Smooth muscle cell (in vitro differentiated cells): ENCODE measurements around the gene ANKRD44. TPM values are rescaled to one million over a fixed set of nuclear protein-coding genes. Genes with fewer than 3 reads are reported as not detected.

ENCODE experiments used
- DNase-seq: peaks from one replicate; lab custom pipeline; 2025; ENCODE audit not compliant: unreplicated experiment; lab: John Stamatoyannopoulos, UW
- H2AFZ ChIP-seq: fragments of 200-600 bp; sonication (generic); 2 replicates; pipeline ENCODE4 v1.6.0; 2016; ENCODE audit warnings: antibody characterized with exemption, low read depth, mild to moderate bottlenecking
- H3F3A ChIP-seq: fragments of 200-600 bp; sonication (generic); 2 replicates; pipeline ENCODE4 v1.6.0; 2017; ENCODE audit warnings: antibody characterized with exemption, low read depth
- H3K27ac ChIP-seq: fragments of 200-600 bp; sonication (generic); 2 replicates; pipeline ENCODE4 v1.5.1; 2016; ENCODE audit warnings: low read depth, mild to moderate bottlenecking
- H3K27me3 ChIP-seq: fragments of 200-600 bp; sonication (generic); 2 replicates; pipeline ENCODE4 v1.6.1; 2016; ENCODE audit warnings: low read depth, mild to moderate bottlenecking
- H3K36me3 ChIP-seq: fragments of 200-600 bp; sonication (generic); 2 replicates; pipeline ENCODE4 v1.5.1; 2016; ENCODE audit warnings: low read depth
- H3K4me1 ChIP-seq: fragments of 200-600 bp; sonication (generic); 2 replicates; pipeline ENCODE4 v1.5.1; 2016; ENCODE audit warnings: low read depth
- H3K4me2 ChIP-seq: fragments of 200-600 bp; sonication (generic); 2 replicates; pipeline ENCODE4 v1.6.0; 2016; ENCODE audit warnings: mild to moderate bottlenecking
- H3K4me3 ChIP-seq: fragments of 200-600 bp; sonication (generic); 2 replicates; pipeline ENCODE4 v1.5.1; 2016; ENCODE audit warnings: mild to moderate bottlenecking
- H3K79me2 ChIP-seq: fragments of 200-600 bp; sonication (generic); 2 replicates; pipeline ENCODE4 v1.6.0; 2016; ENCODE audit warnings: low read depth, mild to moderate bottlenecking
- H3K9ac ChIP-seq: fragments of 200-600 bp; sonication (generic); 2 replicates; pipeline ENCODE4 v1.6.0; 2016; ENCODE audit warnings: low read depth
- H3K9me3 ChIP-seq: fragments of 200-600 bp; sonication (generic); replicated peaks from 2 replicates; pipeline ENCODE4 v1.5.1; 2016; ENCODE audit warnings: low read depth
- H4K20me1 ChIP-seq: fragments of 200-600 bp; sonication (generic); 2 replicates; pipeline ENCODE4 v1.6.0; 2016; ENCODE audit warnings: low read depth
- CTCF ChIP-seq: fragments of 200-600 bp; sonication (generic); IDR thresholded peaks from 2 replicates; pipeline ENCODE4 v1.5.1; 2017; ENCODE audit warnings: borderline replicate concordance, mild to moderate bottlenecking, antibody characterized with exemption; ENCODE audit not compliant: insufficient read depth, poor library complexity, severe bottlenecking
- WGBS: methylation state at CpG from one replicate; pipeline ENCODE4 v1.1.7; 2016; ENCODE audit warnings: low lambda C conversion rate; 5-methylcytosine and 5-hydroxymethylcytosine counted together
- polyA plus RNA-seq: library from polyadenylated mRNA; unstranded; fragments of >200 nt; fragmentation: Nextera tagmentation; extraction: Ambion mirVana; gene quantifications from 2 replicates; pipeline ENCODE4 v1.2.1, GENCODE V29; 2016
- total RNA-seq: library from RNA; depleted of rRNA; stranded (reverse); fragments of >200 nt; gene quantifications from 2 replicates; pipeline ENCODE4 v1.2.3, GENCODE V29; 2014

Gene ANKRD44
- total and polyA plus RNA-seq, 2 experiments from 2014 or later: 3.6 to 5.5 TPM

GRCh38 chr2:197207598-197207997 lies 103.0 kb downstream of the ANKRD44 start:
- WGBS: 92% methylated on average over 3 of the region's 3 CpGs
- Histone ChIP-seq H3K79me2 (no peaks in the 10 kb centered on the region), H3K9me3 (no peaks in the 10 kb centered on the region), H3K4me1 (no peaks in the 10 kb centered on the region), H2AFZ (no peak overlapping the region), H3K4me2 (no peak overlapping the region), H3F3A (no peaks in the 10 kb centered on the region), H3K4me3 (no peak overlapping the region), H3K27me3 (no peaks in the 10 kb centered on the region), H3K27ac (no peak overlapping the region), H3K9ac (no peak overlapping the region), H4K20me1 (no peaks in the 10 kb centered on the region), H3K36me3 (no peaks in the 10 kb centered on the region)
- DNase-seq: no peak
- TF ChIP-seq CTCF: no peak

DNA sequence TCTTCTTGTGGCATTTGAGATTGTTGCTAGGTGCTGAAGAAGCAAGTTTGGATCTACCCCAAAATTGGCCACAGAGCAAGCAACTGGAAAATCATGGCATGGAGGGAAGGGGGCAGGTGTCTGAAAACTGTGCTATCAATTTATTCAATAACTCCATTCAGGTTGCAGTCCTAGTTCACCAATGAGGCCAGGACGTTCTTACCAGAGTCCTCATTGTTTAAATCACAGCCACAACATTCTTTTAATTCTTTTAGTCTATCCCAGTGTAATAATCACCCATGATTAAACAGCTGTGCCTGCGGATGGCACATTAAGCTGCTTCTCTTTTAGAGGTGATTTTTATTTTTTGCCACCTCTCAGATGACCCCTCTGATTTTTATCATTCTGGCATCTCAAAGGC lies 103.5 kb downstream of the ANKRD44 start:
- no peak for DNase-seq

DNA sequence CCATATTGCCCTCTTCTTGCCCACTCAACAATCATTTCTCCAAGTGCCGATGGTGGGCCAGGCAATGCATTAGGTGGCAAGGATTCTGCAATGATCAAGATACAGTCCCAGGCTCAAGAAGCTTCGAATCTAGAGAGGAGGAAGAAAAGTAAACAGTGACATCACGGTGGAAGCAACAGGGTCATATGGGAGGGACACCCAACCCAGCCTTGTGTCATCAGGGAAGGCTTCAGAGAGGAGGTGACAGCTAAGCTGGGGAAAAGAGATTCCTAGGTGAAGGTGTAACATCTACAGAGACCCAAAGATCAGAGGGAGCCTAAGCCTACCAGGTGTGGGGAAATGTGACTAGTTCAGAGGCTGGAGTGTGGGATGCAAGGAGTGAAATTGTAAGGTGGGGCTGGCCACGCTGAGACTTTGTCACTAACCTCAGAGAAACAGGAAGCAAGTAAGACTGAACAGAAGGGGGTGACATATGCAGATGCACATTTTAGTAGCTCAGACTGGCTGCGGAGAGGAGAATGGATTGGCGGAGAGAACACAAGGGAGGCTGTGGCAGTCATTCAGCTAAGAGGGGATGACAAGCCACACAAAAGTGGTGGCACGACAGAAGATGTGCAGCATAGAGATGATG lies 104.9 kb downstream of the ANKRD44 start:
- Histone ChIP-seq H3K4me1 (no peaks in the 10 kb centered on the region), H3K79me2 (no peaks in the 10 kb centered on the region), H3K4me2 (no peak overlapping the region), H3K4me3 (no peak overlapping the region), H3K27me3 (no peaks in the 10 kb centered on the region), H3F3A (no peaks in the 10 kb centered on the region), H3K9me3 (no peaks in the 10 kb centered on the region), H3K27ac (no peak overlapping the region), H3K9ac (no peak overlapping the region), H3K36me3 (no peaks in the 10 kb centered on the region), H2AFZ (no peak overlapping the region), H4K20me1 (no peaks in the 10 kb centered on the region)
- TF ChIP-seq CTCF: no peak
- DNase-seq: no peak
- WGBS: 88% methylated on average over 7 of the region's 7 CpGs

More for the DNA sequence above, 103.5 kb downstream of the ANKRD44 start:
- Histone ChIP-seq H3K4me3 (no peak overlapping the region), H2AFZ (no peak overlapping the region), H3K79me2 (no peaks in the 10 kb centered on the region), H3K9me3 (no peaks in the 10 kb centered on the region), H4K20me1 (no peaks in the 10 kb centered on the region), H3K27ac (no peak overlapping the region), H3K4me2 (no peak overlapping the region), H3K36me3 (no peaks in the 10 kb centered on the region), H3F3A (no peaks in the 10 kb centered on the region), H3K9ac (no peak overlapping the region), H3K27me3 (no peaks in the 10 kb centered on the region), H3K4me1 (no peaks in the 10 kb centered on the region)
- TF ChIP-seq CTCF: no peak
- 60% methylated on average over 2 of the region's 2 CpGs for WGBS
